Smooth muscle cell (in vitro differentiated cells): ENCODE measurements around the gene PPP4C. TPM values are rescaled to one million over a fixed set of nuclear protein-coding genes. Genes with fewer than 3 reads are reported as not detected.
"Not testable (repeated sequence)": the region's sequence is repeated elsewhere in the genome, so short reads cannot be mapped to it uniquely, and the experiment has no call there.

ENCODE experiments used
- DNase-seq: peaks from one replicate; lab custom pipeline; 2025; ENCODE audit not compliant: unreplicated experiment; lab: John Stamatoyannopoulos, UW
- H2AFZ ChIP-seq: fragments of 200-600 bp; sonication (generic); 2 replicates; pipeline ENCODE4 v1.6.0; 2016; ENCODE audit warnings: antibody characterized with exemption, low read depth, mild to moderate bottlenecking
- H3F3A ChIP-seq: fragments of 200-600 bp; sonication (generic); 2 replicates; pipeline ENCODE4 v1.6.0; 2017; ENCODE audit warnings: antibody characterized with exemption, low read depth
- H3K27ac ChIP-seq: fragments of 200-600 bp; sonication (generic); 2 replicates; pipeline ENCODE4 v1.5.1; 2016; ENCODE audit warnings: low read depth, mild to moderate bottlenecking
- H3K27me3 ChIP-seq: fragments of 200-600 bp; sonication (generic); 2 replicates; pipeline ENCODE4 v1.6.1; 2016; ENCODE audit warnings: low read depth, mild to moderate bottlenecking
- H3K36me3 ChIP-seq: fragments of 200-600 bp; sonication (generic); 2 replicates; pipeline ENCODE4 v1.5.1; 2016; ENCODE audit warnings: low read depth
- H3K4me1 ChIP-seq: fragments of 200-600 bp; sonication (generic); 2 replicates; pipeline ENCODE4 v1.5.1; 2016; ENCODE audit warnings: low read depth
- H3K4me2 ChIP-seq: fragments of 200-600 bp; sonication (generic); 2 replicates; pipeline ENCODE4 v1.6.0; 2016; ENCODE audit warnings: mild to moderate bottlenecking
- H3K4me3 ChIP-seq: fragments of 200-600 bp; sonication (generic); 2 replicates; pipeline ENCODE4 v1.5.1; 2016; ENCODE audit warnings: mild to moderate bottlenecking
- H3K79me2 ChIP-seq: fragments of 200-600 bp; sonication (generic); 2 replicates; pipeline ENCODE4 v1.6.0; 2016; ENCODE audit warnings: low read depth, mild to moderate bottlenecking
- H3K9ac ChIP-seq: fragments of 200-600 bp; sonication (generic); 2 replicates; pipeline ENCODE4 v1.6.0; 2016; ENCODE audit warnings: low read depth
- H3K9me3 ChIP-seq: fragments of 200-600 bp; sonication (generic); replicated peaks from 2 replicates; pipeline ENCODE4 v1.5.1; 2016; ENCODE audit warnings: low read depth
- H4K20me1 ChIP-seq: fragments of 200-600 bp; sonication (generic); 2 replicates; pipeline ENCODE4 v1.6.0; 2016; ENCODE audit warnings: low read depth
- WGBS: methylation state at CpG from one replicate; pipeline ENCODE4 v1.1.7; 2016; ENCODE audit warnings: low lambda C conversion rate; 5-methylcytosine and 5-hydroxymethylcytosine counted together
- polyA plus RNA-seq: library from polyadenylated mRNA; unstranded; fragments of >200 nt; fragmentation: Nextera tagmentation; extraction: Ambion mirVana; gene quantifications from 2 replicates; pipeline ENCODE4 v1.2.1, GENCODE V29; 2016
- total RNA-seq: library from RNA; depleted of rRNA; stranded (reverse); fragments of >200 nt; gene quantifications from 2 replicates; pipeline ENCODE4 v1.2.3, GENCODE V29; 2014
- TF ChIP-seq, protein P1 (sequence below): fragments of 200-600 bp; sonication (generic); IDR thresholded peaks from 2 replicates; pipeline ENCODE4 v1.5.1; 2017; ENCODE audit warnings: borderline replicate concordance, mild to moderate bottlenecking, antibody characterized with exemption; ENCODE audit not compliant: insufficient read depth, poor library complexity, severe bottlenecking

PPP4C gene
- total and polyA plus RNA-seq, 2 experiments from 2014 or later, result 111 to 224 TPM

DNA sequence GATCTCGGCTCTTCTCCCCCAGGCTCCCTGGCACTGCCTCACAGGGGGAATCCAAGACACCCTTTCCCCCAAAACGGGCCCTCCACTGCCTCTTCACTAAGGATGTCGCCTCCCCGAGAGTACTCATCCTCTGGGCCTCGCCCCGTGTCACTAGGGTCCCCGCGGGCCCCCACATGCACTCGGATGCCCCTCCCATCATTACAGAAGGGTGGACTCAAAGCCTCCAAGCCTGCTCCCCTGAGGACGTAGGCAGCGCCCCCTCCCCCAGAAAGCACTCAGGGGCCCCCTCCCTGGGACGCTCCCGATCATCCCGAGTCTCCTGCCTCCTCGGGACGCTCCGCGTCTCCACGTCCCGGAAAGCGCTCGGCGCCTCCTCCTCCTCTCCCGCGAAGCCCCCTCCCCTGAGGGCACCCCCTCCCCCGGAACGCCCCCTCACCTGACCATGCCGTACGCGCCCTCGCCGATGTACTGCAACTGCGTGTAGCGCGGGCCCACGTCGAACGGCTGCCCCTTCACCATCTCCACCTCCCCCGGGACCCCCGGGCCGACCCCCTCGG is 46.9 kb downstream of the PPP4C start:
- Histone ChIP-seq H3K9me3 (no peaks in the 10 kb centered on the region), H3F3A (peaks cover 14% of the 10 kb centered on the region), H2AFZ (no peak overlapping the region), H3K36me3 (no peaks in the 10 kb centered on the region), H3K4me3 (peak overlapping the region; percentile 59), H3K4me1 (no peaks in the 10 kb centered on the region), H3K9ac (peak overlapping the region; percentile 59), H3K4me2 (peak overlapping the region; percentile 98), H3K27me3 (no peaks in the 10 kb centered on the region), H3K79me2 (no peaks in the 10 kb centered on the region), H4K20me1 (no peaks in the 10 kb centered on the region), H3K27ac (no peak overlapping the region)
- whole genome bisulfite sequencing, result 5% methylated on average over 8 of the region's 42 CpGs
- DNase-seq, result no peak
- TF ChIP-seq, protein P1, sequence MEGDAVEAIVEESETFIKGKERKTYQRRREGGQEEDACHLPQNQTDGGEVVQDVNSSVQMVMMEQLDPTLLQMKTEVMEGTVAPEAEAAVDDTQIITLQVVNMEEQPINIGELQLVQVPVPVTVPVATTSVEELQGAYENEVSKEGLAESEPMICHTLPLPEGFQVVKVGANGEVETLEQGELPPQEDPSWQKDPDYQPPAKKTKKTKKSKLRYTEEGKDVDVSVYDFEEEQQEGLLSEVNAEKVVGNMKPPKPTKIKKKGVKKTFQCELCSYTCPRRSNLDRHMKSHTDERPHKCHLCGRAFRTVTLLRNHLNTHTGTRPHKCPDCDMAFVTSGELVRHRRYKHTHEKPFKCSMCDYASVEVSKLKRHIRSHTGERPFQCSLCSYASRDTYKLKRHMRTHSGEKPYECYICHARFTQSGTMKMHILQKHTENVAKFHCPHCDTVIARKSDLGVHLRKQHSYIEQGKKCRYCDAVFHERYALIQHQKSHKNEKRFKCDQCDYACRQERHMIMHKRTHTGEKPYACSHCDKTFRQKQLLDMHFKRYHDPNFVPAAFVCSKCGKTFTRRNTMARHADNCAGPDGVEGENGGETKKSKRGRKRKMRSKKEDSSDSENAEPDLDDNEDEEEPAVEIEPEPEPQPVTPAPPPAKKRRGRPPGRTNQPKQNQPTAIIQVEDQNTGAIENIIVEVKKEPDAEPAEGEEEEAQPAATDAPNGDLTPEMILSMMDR, result no peak

DNA sequence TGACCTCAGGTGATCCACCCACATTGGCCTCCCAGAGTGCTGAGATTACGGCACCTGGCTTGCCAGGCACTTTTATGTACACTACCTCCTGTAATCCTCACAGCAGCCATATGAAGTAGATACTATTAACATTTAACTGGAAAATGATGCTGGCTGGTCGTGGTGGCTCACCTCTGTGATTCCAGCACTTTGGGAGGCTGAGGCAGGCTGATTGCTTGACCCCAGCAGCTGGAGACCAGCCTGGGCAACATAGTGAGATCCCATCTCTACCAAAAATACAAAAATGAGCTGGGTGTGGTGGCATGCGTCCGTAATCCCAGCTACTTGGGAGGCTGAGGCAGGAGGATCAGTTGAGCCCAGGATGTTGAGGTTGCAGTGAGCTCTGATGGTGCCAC is 49.2 kb downstream of the PPP4C start:
- peak overlapping the region; percentile 63 for H3K27ac ChIP-seq
- H3K9ac ChIP-seq, result no peak overlapping the region
- H2AFZ ChIP-seq, result no peak overlapping the region
- peaks cover 14% of the 10 kb centered on the region for H3F3A ChIP-seq
- no peak overlapping the region for H3K4me3 ChIP-seq
- TF ChIP-seq, protein P1, result no peak
- H3K36me3 ChIP-seq, result no peaks in the 10 kb centered on the region
- no peak overlapping the region for H3K4me2 ChIP-seq
- H4K20me1 ChIP-seq, result no peaks in the 10 kb centered on the region
- 91% methylated on average over 4 of the region's 4 CpGs for WGBS
- H3K79me2 ChIP-seq, result no peaks in the 10 kb centered on the region
- no peak for DNase-seq
- H3K27me3 ChIP-seq, result no peaks in the 10 kb centered on the region
- H3K9me3 ChIP-seq, result no peaks in the 10 kb centered on the region
- H3K4me1 ChIP-seq, result no peaks in the 10 kb centered on the region

DNA sequence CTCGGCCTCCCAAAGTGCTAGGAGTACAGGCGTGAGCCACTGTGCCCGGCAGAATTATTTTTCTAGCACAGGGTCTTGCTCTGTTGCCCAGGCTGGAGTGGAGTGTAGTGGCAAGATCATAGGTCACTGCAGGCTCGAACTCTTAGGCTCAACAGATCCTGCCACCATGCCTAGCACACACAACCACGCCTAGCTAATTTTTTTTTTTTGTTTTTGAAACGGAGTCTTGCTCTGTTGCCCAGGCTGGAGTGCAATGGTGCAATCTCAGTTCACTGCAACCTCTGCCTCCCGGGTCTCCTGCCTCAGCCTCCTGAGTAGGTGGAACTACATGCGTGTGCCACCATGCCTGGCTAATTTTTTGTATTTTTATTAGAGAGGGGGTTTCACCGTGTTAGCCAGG is 49.9 kb downstream of the PPP4C start:
- H3F3A ChIP-seq, result peaks cover 14% of the 10 kb centered on the region
- not testable (repeated sequence) for H3K79me2 ChIP-seq, H3K9me3 ChIP-seq, H3K27me3 ChIP-seq, H3K9ac ChIP-seq, H3K4me2 ChIP-seq, H3K4me1 ChIP-seq, H3K36me3 ChIP-seq, DNase-seq, H3K27ac ChIP-seq, H3K4me3 ChIP-seq, H4K20me1 ChIP-seq, H2AFZ ChIP-seq
- WGBS, result 95% methylated on average over 9 of the region's 9 CpGs

DNA sequence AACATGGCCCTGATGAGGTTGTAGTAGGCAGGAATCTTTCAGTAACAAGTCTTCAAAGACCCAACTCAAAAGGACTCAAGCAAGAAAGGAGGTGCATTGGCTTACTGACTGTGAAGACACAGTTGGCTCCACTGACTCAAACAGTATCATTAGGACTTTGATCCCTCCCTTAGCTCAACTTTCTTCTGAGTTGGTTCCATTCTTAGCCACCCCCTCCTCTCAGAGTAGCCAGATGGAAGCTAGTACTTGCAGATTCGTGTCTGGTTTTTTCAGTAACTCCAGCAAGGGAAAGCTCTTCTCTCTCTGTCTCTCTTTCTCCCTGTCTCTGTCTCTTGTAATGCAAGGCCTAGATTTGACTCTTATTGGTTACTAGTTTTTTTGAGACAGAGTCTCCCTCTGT is 52.2 kb downstream of the PPP4C start:
- no peak overlapping the region for H3K27ac ChIP-seq
- no peaks in the 10 kb centered on the region for H3K36me3 ChIP-seq
- H3K4me2 ChIP-seq, result no peak overlapping the region
- no peaks in the 10 kb centered on the region for H3K27me3 ChIP-seq
- no peak overlapping the region for H3K4me3 ChIP-seq
- H4K20me1 ChIP-seq, result no peaks in the 10 kb centered on the region
- no peak overlapping the region for H3K9ac ChIP-seq
- no peaks in the 10 kb centered on the region for H3K79me2 ChIP-seq
- 77% methylated on average over 1 of the region's 1 CpG for WGBS
- no peak overlapping the region for H2AFZ ChIP-seq
- H3K4me1 ChIP-seq, result no peaks in the 10 kb centered on the region
- TF ChIP-seq, protein P1, result no peak
- peaks cover 9% of the 10 kb centered on the region for H3F3A ChIP-seq
- H3K9me3 ChIP-seq, result no peaks in the 10 kb centered on the region
- DNase-seq, result no peak
